Natural killer cell (primary cell): ENCODE data around the gene ATP6V0E1. TPM values are rescaled to one million over a fixed set of nuclear protein-coding genes. Genes with fewer than 3 reads are reported as not detected.
"Not testable (repeated sequence)": the region's sequence is repeated elsewhere in the genome, so short reads cannot be mapped to it uniquely, and the experiment has no call there.

Experiments used
- ATAC-seq, 3 donors: fragments of 150-1000 bp in 2 of 3; fragments of 200-7000 bp in 1 of 3; cut with Tn5 transposase; 1 replicate in 1 of 3; 2 replicates in 2 of 3; pipeline ENCODE4 v1.10.0; 2021; ENCODE audit warnings: mild to moderate bottlenecking in 2 of 3, moderate library complexity in 2 of 3
- DNase-seq, 2 donors: peaks; one replicate each; pipeline versions ENCODE4 v3.0.0 to v3.0.0-alpha.2; 2013 to 2021; ENCODE audit warnings: mixed read lengths in 1 of 2
- H3K27ac ChIP-seq: one replicate; pipeline ENCODE4 v1.5.1; 2013; ENCODE audit warnings: mild to moderate bottlenecking, low read length
- H3K27me3 ChIP-seq: one replicate; pipeline ENCODE4 v1.6.1; 2013; ENCODE audit warnings: low read length; ENCODE audit not compliant: control insufficient read depth, insufficient read depth
- H3K36me3 ChIP-seq: one replicate; pipeline ENCODE4 v1.6.1; 2013; ENCODE audit warnings: low read length; ENCODE audit not compliant: control insufficient read depth, insufficient read depth
- H3K4me1 ChIP-seq: one replicate; pipeline ENCODE4 v1.6.1; 2013; ENCODE audit warnings: low read length; ENCODE audit not compliant: control insufficient read depth, insufficient read depth
- H3K4me3 ChIP-seq: one replicate; pipeline ENCODE4 v1.5.1; 2013; ENCODE audit warnings: low read length
- H3K9me3 ChIP-seq: one replicate; pipeline ENCODE4 v1.6.1; 2013; ENCODE audit warnings: low read length; ENCODE audit not compliant: control insufficient read depth, insufficient read depth
- H3K27ac Mint-ChIP-seq, 2 donors: one replicate each; pipeline ENCODE4 v1.8.0; 2022; ENCODE audit warnings: mild to moderate bottlenecking in 2 of 2, mixed read lengths in 2 of 2, moderate library complexity in 1 of 2
- H3K27me3 Mint-ChIP-seq, 2 donors: one replicate each; pipeline ENCODE4 v1.8.0; 2022; ENCODE audit warnings: low read depth in 2 of 2, mixed read lengths in 2 of 2
- H3K36me3 Mint-ChIP-seq: one replicate; pipeline ENCODE4 v1.8.0; 2022; ENCODE audit warnings: mixed read lengths
- H3K4me1 Mint-ChIP-seq, 2 donors: one replicate each; pipeline ENCODE4 v1.8.0; 2022; ENCODE audit warnings: mixed read lengths in 2 of 2
- H3K4me3 Mint-ChIP-seq: one replicate; pipeline ENCODE4 v1.8.0; 2022; ENCODE audit warnings: mild to moderate bottlenecking, moderate library complexity, mixed read lengths
- H3K9me3 Mint-ChIP-seq, 2 donors: one replicate each; pipeline ENCODE4 v1.8.0; 2022; ENCODE audit warnings: mixed read lengths in 2 of 2
- CTCF ChIP-seq: fragments of 200-600 bp; IDR thresholded peaks from one replicate; pipeline ENCODE4 v1.8.0; 2022; ENCODE audit warnings: antibody characterized with exemption
- WGBS: methylation state at CpG from one replicate; pipeline ENCODE4 v1.1.7; 2013; ENCODE audit warnings: missing lambda C conversion rate; ENCODE audit not compliant: insufficient coverage; 5-methylcytosine and 5-hydroxymethylcytosine counted together
- intact Hi-C: fragments of 100-400 bp; cut with micrococcal nuclease; formaldehyde crosslinking; loops from one replicate; pipeline ENCODE4 v1.14.2; 2022
- total RNA-seq, 4 donors: library from RNA; stranded (reverse); fragments of 120-200 nt in 1 of 4; gene quantifications; one replicate each; pipeline versions ENCODE4 v1.2.3 to v1.2.4, GENCODE V29; 2013 to 2022

ATP6V0E1 gene
- total RNA-seq, 3 donors from 2014 or later (not counting 1 experiment from before 2014, with no cell fraction given): 101 to 141 (median 103) TPM

DNA sequence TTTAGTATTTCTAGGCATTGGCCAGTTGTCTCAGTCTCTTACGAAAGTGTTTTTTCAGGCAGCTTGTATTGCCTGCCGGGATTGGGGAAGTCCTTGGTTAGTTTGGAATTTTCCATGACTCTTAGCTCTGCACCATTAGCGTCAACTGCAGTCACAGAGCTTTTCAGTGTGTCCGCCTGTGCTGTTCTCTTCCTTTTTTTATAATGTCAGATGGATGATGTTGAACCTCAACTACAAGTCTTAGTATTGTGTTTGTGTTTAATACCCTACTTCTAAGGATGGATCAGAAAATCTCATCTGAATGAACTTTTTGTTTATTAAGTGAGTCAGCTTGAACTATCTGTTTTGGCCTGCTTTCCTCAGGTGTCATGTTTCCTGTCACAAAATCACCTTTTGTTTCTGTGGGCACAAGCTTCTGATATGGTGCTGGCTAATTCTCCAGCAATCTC is 33.1 kb downstream of the ATP6V0E1 start:
- DNase-seq (no peak), ATAC-seq (no peak)
- 57% methylated on average over 3 of the region's 4 CpGs for WGBS
- Histone ChIP-seq H3K27me3 (no peaks in the 10 kb centered on the region), H3K27ac (no peak overlapping the region), H3K4me1 (peaks cover 3% of the 10 kb centered on the region), H3K9me3 (no peaks in the 10 kb centered on the region), H3K36me3 (peaks cover 14% of the 10 kb centered on the region), H3K4me3 (no peak overlapping the region)
- Mint-ChIP-seq H3K27me3 (no peaks in the 10 kb centered on the region), H3K9me3 (no peaks in the 10 kb centered on the region), H3K36me3 (no peaks in the 10 kb centered on the region), H3K27ac (peak overlapping the region; percentile 28 to 53), H3K4me3 (no peak overlapping the region), H3K4me1 (peaks cover 47 to 53% of the 10 kb centered on the region in 2 donors)
- intact Hi-C loops: no loop called here
- TF ChIP-seq CTCF: no peak

DNA sequence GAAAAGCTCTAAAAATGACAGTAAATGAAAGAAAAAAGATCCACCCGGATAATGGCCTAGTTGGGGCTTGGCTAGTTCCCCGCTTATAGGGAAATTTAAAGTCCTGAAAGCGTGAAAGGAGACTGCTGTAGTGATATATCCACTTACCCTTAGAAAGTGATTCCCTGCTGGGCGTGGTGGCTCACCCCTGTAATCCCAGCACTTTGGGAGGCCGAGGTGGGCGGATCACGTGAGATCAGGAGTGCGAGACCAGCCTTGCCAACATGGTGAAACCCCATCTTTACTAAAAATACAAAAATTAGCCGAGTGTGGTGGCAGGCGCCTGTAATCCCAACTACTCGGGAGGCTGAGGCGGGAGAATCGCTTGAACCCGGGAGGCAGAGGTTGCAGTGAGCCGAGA is 33.5 kb downstream of the ATP6V0E1 start:
- H3K9me3 Mint-ChIP-seq, ATAC-seq, H3K27me3 Mint-ChIP-seq, H3K4me3 ChIP-seq, intact Hi-C loops, H3K36me3 Mint-ChIP-seq, H3K4me1 ChIP-seq, H3K4me3 Mint-ChIP-seq, H3K9me3 ChIP-seq, H3K27ac ChIP-seq, H3K27me3 ChIP-seq, DNase-seq: not testable (repeated sequence)
- Mint-ChIP-seq H3K4me1 (peaks cover 43 to 52% of the 10 kb centered on the region in 2 donors), H3K27ac (peak overlapping the region in 1 of 2 donors; percentile 53)
- 96% methylated on average over 15 of the region's 15 CpGs for WGBS
- H3K36me3 ChIP-seq: peaks cover 14% of the 10 kb centered on the region

- H3K9me3 ChIP-seq: no peaks in the 10 kb centered on the region
- no peak for ATAC-seq
- 87% methylated on average over 3 of the region's 4 CpGs for WGBS
These were observed 34.8 kb downstream of the ATP6V0E1 start for GRCh38 chr5:173018358-173018757.

GRCh38 chr5:173020154-173020581 is 36.6 kb downstream of the ATP6V0E1 start:
- Histone ChIP-seq H3K9me3 (no peaks in the 10 kb centered on the region), H3K27me3 (no peaks in the 10 kb centered on the region), H3K4me3 (no peak overlapping the region), H3K36me3 (peaks cover 14% of the 10 kb centered on the region), H3K4me1 (peaks cover 3% of the 10 kb centered on the region), H3K27ac (no peak overlapping the region)
- H3K4me3 Mint-ChIP-seq: no peak overlapping the region
- ATAC-seq: no peak
- H3K9me3 Mint-ChIP-seq: no peaks in the 10 kb centered on the region
- peak overlapping the region; percentile 12 to 60 for H3K27ac Mint-ChIP-seq
- no peaks in the 10 kb centered on the region for H3K36me3 Mint-ChIP-seq
- intact Hi-C loops: no loop called here
- no peaks in the 10 kb centered on the region for H3K27me3 Mint-ChIP-seq
- 73% methylated on average over 5 of the region's 5 CpGs for WGBS
- H3K4me1 Mint-ChIP-seq: peaks cover 47 to 52% of the 10 kb centered on the region in 2 donors
- no peak for TF ChIP-seq CTCF
- no peak for DNase-seq

More at GRCh38 chr5:173018358-173018757, 34.8 kb downstream of the ATP6V0E1 start:
- Mint-ChIP-seq H3K27me3 (no peaks in the 10 kb centered on the region), H3K9me3 (no peaks in the 10 kb centered on the region), H3K4me1 (peaks cover 43 to 53% of the 10 kb centered on the region in 2 donors), H3K27ac (peak overlapping the region; percentile 37 to 47), H3K36me3 (no peaks in the 10 kb centered on the region), H3K4me3 (no peak overlapping the region)
- TF ChIP-seq CTCF: no peak
- no peak overlapping the region for H3K4me3 ChIP-seq
- peaks cover 3% of the 10 kb centered on the region for H3K4me1 ChIP-seq
- DNase-seq: no peak
- H3K27ac ChIP-seq: no peak overlapping the region
- no peaks in the 10 kb centered on the region for H3K27me3 ChIP-seq
- peaks cover 14% of the 10 kb centered on the region for H3K36me3 ChIP-seq
- intact Hi-C loops: no loop called here
